Adrenal gland (tissue), 5 donors: Measurements from ENCODE around the gene SYTL3.

Experiments used
- CTCF ChIP-seq, 6 experiments: fragments of 450-650 bp in 4 of 6; fragments of 200-600 bp in 2 of 6; sonication (generic) in 1 of 6; IDR thresholded peaks; 1 replicate in 5 of 6; 2 replicates in 1 of 6; pipeline versions ENCODE4 v1.5.1 to v1.8.0; 2016 to 2021; ENCODE audit warnings: antibody characterized with exemption in 6 of 6, mild to moderate bottlenecking in 2 of 6, moderate library complexity in 1 of 6
- POLR2A ChIP-seq, 2 donors: fragments of 450-650 bp; IDR thresholded peaks; one replicate each; pipeline ENCODE4 v1.6.1; 2017; ENCODE audit warnings: antibody characterized with exemption in 2 of 2, mild to moderate bottlenecking in 2 of 2, moderate library complexity in 1 of 2
- donor health status: DM: no; HTN: no; CAD: no.

GRCh38 chr6:158631678-158632537, 17.9 kb upstream of the SYTL3 start:
- no peak for TF ChIP-seq CTCF (IDR thresholded peaks at IDR 0.05)
- TF ChIP-seq POLR2A (IDR thresholded peaks at IDR 0.05), result peak in 1 of 2 donors; percentile 9
